HG03457 (cell line): Measurements from ENCODE around the gene ISG20.
"Not testable (repeated sequence)": the region's sequence is repeated elsewhere in the genome, so short reads cannot be mapped to it uniquely, and the experiment has no call there.

Experiments used
- ATAC-seq: cut with Tn5 transposase; IDR thresholded peaks from one replicate; pipeline ENCODE4 v1.9.1; 2021; ENCODE audit warnings: moderate number of reproducible peaks; ENCODE audit not compliant: unreplicated experiment

ISG20 gene

GRCh38 chr15:88617790-88618189 is 21.0 kb upstream of the ISG20 start:
- no peak for ATAC-seq

DNA sequence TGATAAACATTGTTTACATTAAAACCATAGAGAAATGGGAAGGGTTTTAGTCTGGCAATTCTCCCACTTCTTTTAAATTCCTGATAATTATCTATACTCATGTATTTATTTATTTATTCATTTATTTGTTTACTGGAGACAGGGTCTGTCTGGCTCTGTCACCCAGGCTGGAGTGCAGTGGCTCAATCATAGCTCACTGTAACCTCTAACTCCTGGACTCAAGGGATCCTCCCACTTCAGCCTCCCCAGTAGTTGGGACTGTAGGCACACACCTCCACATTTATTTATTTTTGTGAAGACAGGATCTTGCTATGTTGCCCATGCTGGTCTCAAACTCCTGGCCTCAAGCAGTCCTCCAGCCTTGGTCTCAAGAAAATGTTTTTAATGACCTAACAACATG is 20.1 kb upstream of the ISG20 start:
- no peak for ATAC-seq

GRCh38 chr15:88619796-88620195 is 19.0 kb upstream of the ISG20 start:
- no peak for ATAC-seq

- peak; percentile 86 for ATAC-seq
Observed at GRCh38 chr15:88620995-88621772, 17.6 kb upstream of the ISG20 start, which contains the start of gene AEN. Gene AEN, plus strand, starts transcription at chr15:88621340. Its CDS starts 4,870 bp downstream, at chr15:88626210.

GRCh38 chr15:88621789-88622604 is 16.8 kb upstream of the ISG20 start:
- peak; percentile 31 for ATAC-seq

DNA sequence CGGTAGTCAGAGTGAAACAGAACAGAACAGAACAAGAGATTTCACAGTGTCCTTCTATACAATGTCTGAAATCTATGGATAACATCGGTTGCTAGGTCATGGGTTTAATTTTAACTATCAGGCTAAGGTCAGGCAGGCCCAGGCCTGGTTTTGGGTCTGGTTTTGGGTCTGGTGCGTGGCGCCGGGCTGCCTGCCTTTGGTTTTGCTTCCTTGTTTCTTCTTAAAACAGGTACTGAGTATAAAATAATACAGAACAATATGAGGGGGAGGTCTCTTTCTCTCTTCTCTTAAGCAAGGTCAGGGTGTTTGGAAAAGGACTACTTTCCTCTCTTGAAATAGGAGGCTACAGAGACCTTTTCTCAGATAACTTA is 16.2 kb upstream of the ISG20 start:
- peak; percentile 1 for ATAC-seq

DNA sequence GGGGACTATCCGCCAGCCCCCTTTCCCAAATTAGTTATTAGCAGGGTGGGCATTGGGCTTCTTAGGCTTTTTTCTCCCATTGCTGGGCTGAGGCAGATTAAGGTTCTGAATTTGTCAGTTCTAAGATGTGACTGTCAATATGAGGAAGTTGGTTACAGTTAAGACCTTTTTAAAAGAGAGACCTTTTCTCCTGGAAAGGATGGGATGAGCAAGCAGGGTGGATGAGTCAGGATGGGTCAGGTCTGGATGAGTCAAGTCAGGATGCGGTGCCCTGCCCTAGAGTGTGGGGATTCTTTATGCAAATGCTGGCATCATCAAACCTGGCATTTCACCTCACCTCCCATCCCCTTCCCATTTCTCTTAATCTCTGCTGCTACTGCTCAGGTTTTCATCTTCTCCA is 15.8 kb upstream of the ISG20 start:
- no peak for ATAC-seq

GRCh38 chr15:88623632-88624031 is 15.2 kb upstream of the ISG20 start:
- ATAC-seq = no peak

GRCh38 chr15:88624156-88624970 is 14.5 kb upstream of the ISG20 start:
- ATAC-seq = no peak

- ATAC-seq = no peak
Observed at GRCh38 chr15:88624971-88625490, 13.8 kb upstream of the ISG20 start.

DNA sequence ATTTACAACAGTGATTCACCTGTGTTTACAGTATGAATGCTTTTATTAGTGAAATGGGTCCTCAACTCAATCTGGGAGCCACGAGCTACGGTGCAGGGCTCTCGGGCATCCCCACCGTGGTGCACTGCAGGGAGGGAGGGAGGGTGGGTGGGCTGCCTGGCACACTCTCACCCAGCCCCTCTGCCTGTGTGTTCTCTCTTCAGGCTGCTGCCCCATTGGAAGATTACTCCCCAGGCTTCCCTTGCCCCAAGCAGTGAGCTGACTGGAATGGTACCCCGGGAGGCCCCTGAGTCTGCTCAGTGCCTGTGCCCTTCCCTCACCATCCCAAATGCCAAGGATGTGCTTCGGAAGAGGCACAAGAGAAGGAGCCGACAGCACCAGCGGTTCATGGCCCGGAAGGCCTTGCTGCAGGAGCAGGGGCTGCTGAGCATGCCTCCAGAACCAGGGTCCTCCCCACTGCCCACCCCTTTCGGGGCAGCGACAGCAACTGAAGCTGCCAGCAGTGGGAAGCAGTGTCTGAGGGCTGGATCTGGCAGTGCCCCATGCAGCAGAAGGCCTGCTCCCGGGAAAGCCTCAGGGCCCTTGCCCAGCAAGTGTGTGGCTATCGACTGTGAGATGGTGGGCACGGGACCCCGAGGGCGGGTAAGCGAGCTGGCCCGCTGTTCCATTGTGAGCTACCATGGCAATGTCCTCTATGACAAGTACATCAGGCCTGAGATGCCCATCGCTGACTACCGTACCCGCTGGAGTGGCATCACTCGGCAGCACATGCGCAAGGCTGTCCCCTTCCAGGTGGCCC is 12.7 kb upstream of the ISG20 start:
- no peak for ATAC-seq

DNA sequence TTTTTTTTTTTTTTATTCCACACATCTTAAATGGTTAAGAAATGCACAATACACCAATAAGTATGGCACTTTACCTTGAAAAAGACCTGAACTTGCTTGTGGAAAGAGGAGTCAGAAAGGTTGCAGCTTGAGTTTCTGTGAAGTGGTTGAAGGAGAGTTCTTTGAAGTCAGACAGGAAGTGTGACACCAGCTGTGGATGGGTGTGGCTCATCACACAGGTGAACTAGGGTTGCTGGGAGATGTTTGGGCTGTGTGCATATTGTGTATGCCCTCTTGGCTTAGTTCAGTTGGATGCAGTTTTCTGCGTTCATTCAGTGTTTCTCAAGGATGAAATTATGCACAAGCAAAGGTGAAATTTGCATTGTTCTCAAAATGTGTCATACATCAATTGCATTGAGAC is 11.4 kb upstream of the ISG20 start:
- ATAC-seq = no peak

- ATAC-seq = no peak
Observed at GRCh38 chr15:88628018-88628654, 10.7 kb upstream of the ISG20 start.

DNA sequence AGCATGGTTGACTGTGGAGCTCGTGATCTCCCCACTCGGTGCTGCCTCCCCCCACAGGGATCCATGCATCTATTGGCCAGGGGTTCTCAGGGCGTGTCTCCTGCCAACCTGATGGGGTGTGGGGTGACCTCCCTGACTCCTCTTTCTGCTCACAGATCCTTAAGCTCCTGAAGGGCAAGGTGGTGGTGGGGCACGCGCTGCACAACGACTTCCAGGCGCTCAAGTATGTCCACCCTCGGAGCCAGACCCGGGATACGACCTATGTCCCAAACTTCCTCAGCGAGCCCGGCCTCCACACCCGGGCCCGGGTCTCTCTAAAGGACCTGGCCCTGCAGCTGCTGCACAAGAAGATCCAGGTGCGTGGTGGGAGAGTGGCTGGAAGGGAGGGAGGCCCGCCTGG is 9.7 kb upstream of the ISG20 start:
- ATAC-seq = no peak

DNA sequence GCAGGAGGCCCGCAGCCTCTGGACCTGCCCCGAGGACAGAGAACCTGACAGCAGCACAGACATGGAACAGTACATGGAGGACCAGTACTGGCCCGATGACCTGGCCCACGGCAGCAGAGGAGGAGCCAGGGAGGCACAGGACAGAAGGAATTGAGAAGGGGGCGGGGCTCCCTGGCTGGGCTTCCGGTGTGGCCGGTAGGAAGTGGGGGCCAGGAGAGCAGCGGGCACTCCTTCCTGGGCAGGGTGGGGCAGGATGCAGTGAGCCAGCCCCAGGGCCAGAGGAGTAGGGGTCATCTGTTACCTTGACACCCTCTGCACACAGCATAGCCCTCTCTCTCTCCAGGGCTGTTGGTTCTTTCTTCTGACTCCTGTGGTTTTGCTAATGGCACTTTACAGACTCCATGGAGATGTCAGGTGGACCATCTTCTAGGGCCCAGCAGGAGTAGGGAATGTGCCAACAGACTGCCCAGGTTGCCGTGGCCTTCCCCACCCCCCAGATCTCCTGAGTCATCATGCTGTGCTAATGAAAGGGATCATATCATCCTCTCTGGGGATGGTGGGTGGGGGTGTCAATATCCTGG is 8.6 kb upstream of the ISG20 start:
- no peak for ATAC-seq

- ATAC-seq = no peak
Observed at GRCh38 chr15:88630798-88631463, 7.9 kb upstream of the ISG20 start.

GRCh38 chr15:88631464-88632028 is 7.3 kb upstream of the ISG20 start:
- ATAC-seq = no peak

- not testable (repeated sequence) for ATAC-seq
Observed at GRCh38 chr15:88632797-88633196, 6.0 kb upstream of the ISG20 start.

GRCh38 chr15:88634449-88634848 is 4.4 kb upstream of the ISG20 start:
- ATAC-seq = no peak
